ENCODE results near the gene PBXIP1. TPM values are rescaled to one million over a fixed set of nuclear protein-coding genes. Genes with fewer than 3 reads are reported as not detected.

Gene PBXIP1
- 78.2 and 81.4 TPM in 2 replicates for total RNA-seq (2014; rRNA removed; shearing (Covaris generic))
- polyA plus RNA-seq (2015; cell fraction: cytosol; rRNA removed) = 88.7 and 107 TPM in 2 replicates
- 41.9 and 49.0 TPM in 2 replicates for polyA plus RNA-seq (2015; cell fraction: nucleus; rRNA removed)

DNA sequence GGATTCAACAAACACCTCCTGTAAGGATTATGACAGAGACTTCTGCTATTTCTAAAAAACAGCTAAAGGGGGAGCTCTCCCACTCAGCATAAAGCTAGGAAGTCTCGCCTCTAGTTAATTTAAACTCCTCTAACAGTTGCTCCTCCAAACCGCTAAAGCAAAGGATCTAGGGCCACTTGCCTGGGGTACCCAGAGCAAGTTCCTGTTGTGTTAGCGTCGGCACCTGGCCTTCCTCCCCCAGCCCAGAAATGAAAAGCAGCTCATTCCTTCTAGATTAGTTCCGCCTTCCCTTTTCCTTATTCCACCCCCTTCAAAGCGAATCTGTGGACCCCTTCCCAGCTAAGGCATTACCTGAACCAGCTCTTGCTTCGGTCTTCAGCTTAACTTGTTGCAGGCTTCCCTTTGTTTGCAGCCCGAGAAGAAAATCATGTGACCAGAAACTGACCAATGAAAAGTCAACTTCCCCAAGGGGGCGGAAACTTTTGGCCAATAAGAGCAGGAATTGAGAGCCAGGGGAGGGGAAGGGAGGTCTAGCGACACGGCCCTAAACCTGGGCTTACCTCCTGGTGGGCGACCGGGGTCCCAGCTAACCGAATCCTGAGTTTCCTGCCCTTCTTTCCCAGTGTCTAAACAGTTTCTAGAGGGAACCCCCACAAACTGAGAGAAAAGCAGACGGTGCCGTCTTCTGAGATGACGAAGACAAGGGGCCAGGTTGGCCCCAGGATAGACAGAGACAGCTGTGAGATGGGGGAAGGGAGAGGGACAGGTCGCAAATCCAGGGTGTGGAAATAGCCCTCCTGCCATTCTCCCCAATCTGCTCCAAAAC is at the start of gene PBXIP1:
Gene PBXIP1, minus strand, starts transcription at position 382 of the 826 bp plus-strand sequence. CDS start 2,378 bp downstream, outside the sequence.
- in situ Hi-C loops (cut with HindIII; ENCODE audit: low pct_unique_long_range_greater_than_20kb, low sequenced_read_pairs) = no loop called here
- peak; percentile 96 for DNase-seq (ENCODE audit: low read depth, low spot score)

- no peak for DNase-seq (ENCODE audit: low read depth, low spot score)
- in situ Hi-C loops (cut with HindIII; ENCODE audit: low pct_unique_long_range_greater_than_20kb, low sequenced_read_pairs) = no loop called here
Observed at GRCh38 chr1:155005076-155006011, 49.4 kb upstream of the PBXIP1 start.

- in situ Hi-C loops (cut with HindIII; ENCODE audit: low pct_unique_long_range_greater_than_20kb, low sequenced_read_pairs) = no loop called here
- no peak for DNase-seq (ENCODE audit: low read depth, low spot score)
Observed at GRCh38 chr1:155004352-155005075, 48.6 kb upstream of the PBXIP1 start.

DNA sequence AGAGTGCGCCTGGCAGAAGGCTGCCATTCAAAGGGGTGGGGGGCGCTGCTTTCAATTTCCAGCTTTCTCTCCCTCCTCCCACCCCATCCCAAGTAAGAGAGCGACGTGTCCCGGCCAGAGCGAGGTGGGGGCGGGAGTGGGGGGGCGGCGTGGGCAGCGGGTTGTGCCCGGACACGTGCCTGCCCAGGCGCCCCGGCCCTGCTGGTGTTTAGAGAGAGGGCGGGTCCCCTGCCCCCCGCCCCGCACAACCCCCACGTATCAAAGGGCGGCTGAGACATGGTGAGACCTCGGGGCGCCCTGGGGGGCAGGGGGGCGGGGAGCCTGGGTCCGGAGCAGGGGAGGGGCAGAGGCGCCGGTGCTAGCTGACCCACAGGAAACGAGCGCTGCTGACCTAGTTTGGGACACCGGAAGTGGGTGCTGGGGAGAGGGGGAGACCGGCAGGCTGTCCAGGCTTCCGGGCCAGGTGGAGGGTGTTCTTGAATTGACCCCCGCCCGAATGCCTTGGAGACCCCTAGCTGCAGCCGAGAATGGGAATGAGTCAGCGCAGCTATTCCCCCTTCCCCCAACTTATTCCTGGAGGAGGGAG is 48.0 kb upstream of the PBXIP1 start:
- DNase-seq (ENCODE audit: low read depth, low spot score) = peak; percentile 57
- in situ Hi-C loops (cut with HindIII; ENCODE audit: low pct_unique_long_range_greater_than_20kb, low sequenced_read_pairs) = no loop called here

GRCh38 chr1:155003227-155003765 is 47.4 kb upstream of the PBXIP1 start:
- DNase-seq (ENCODE audit: low read depth, low spot score) = no peak
- in situ Hi-C loops (cut with HindIII; ENCODE audit: low pct_unique_long_range_greater_than_20kb, low sequenced_read_pairs) = no loop called here

- in situ Hi-C loops (cut with HindIII; ENCODE audit: low pct_unique_long_range_greater_than_20kb, low sequenced_read_pairs) = no loop called here
Observed at GRCh38 chr1:155002464-155003226, 46.7 kb upstream of the PBXIP1 start, which contains the start of gene ZBTB7B. Gene ZBTB7B, plus strand, starts transcription at chr1:155002802. Its CDS starts 11,859 bp downstream, at chr1:155014661.

DNA sequence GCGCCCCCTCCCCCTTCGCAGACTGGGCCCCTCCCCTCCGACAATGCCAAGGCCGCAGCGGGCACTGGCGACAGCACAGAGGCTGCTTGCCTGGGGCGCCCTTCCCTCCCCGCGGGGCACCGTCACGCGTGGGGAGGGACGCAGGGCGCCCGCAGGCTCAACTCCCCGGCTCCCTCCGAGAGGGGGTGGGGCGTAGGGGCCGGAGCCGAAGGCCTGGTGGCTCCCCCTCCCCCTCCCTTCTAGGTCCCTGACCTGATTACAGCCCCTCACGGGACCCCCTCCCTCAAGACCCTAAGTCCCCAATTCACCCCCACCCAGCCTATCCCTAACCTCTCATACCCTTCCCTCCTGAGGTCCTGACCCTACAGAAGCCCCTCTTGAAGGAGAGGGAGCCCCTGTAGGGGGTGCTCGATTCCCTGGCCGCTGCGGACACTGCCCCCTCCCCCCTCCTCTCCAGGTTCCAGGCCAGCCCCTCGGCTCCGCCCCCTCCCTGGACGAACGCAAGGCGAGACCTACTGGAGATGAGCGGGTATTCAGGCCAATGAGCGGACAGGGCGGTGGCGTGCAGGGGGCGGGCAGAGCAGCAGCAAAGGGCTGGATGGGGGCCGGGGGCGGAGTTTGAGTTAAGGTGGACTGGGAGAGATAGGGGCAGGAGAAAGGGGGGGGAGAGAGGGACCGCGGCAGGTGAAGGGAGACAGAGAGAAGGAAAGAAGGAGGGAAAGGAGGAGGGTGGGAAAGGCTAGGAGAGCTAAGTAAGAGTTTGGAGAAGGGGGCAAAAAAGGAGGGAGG is 46.0 kb upstream of the PBXIP1 start:
- peak; percentile 100 for DNase-seq (ENCODE audit: low read depth, low spot score)
- in situ Hi-C loops (cut with HindIII; ENCODE audit: low pct_unique_long_range_greater_than_20kb, low sequenced_read_pairs) = no loop called here

More at GRCh38 chr1:155002464-155003226, 46.7 kb upstream of the PBXIP1 start, which contains the start of gene ZBTB7B:
- no peak for DNase-seq (ENCODE audit: low read depth, low spot score)

GRCh38 chr1:155001425-155001674 is 45.5 kb upstream of the PBXIP1 start:
- no peak for DNase-seq (ENCODE audit: low read depth, low spot score)
- in situ Hi-C loops (cut with HindIII; ENCODE audit: low pct_unique_long_range_greater_than_20kb, low sequenced_read_pairs) = no loop called here

- peak; percentile 92 for DNase-seq (ENCODE audit: low read depth, low spot score)
- in situ Hi-C loops (cut with HindIII; ENCODE audit: low pct_unique_long_range_greater_than_20kb, low sequenced_read_pairs) = no loop called here
Observed at GRCh38 chr1:155000726-155001424, 45.0 kb upstream of the PBXIP1 start.

DNA sequence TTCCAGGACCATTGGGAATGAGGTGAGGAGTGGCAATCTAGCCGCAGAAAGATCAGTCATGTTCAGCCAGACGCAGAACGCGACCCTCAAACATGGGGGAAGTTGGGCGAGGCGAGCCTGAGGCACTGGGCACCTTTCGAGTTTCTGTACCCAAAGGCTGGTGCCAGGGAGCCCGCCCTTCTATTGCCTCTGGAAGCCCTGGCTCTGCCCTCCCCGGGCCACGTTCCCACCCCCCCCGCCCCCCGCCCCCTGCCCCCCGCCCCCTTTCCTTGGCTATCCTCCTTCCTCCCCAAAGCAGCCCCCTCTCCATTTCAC is 44.5 kb upstream of the PBXIP1 start:
- DNase-seq (ENCODE audit: low read depth, low spot score) = no peak
- in situ Hi-C loops (cut with HindIII; ENCODE audit: low pct_unique_long_range_greater_than_20kb, low sequenced_read_pairs) = no loop called here

DNA sequence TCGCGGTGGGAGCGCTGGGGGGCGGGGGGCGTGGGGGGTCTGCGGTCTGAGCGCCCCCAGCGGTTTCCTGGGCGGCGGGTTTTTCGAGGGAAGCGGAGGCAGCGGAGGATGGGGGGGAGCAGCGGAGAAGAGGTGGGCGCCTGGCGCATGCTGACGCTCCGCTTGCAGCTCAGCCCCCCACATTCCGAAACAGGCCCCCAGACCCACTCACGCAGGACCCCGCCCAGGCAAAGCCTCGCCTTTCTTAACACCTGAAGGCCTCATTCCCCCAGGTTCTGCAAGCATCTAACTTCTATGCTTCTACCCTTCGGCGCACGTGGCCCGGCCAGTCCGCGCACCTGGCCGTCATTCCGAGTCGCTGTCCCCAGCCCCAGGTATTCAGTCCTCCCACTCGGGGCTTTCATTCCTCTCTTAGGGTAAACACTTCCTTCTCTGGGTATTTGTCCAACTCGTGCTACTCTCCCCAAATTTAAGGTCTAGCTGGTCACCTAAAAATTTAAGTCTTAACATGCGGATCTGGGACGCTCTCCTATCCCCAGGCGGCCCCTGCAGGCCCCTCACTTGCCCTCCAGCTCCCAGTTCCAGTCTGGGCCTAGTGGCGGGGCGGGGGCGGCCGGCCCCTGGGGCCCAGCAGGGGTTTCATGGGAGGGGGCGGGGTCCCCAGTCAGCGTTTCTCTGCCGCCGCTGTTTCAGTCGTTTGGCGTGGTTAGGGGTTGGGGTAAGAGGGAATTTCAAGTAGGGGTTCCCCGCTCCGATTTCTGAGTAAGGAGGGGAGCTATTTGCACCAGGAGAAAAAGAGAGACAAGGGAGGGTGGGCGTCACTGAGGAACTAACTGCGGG is 43.9 kb upstream of the PBXIP1 start:
- DNase-seq (ENCODE audit: low read depth, low spot score) = no peak
- in situ Hi-C loops (cut with HindIII; ENCODE audit: low pct_unique_long_range_greater_than_20kb, low sequenced_read_pairs) = no loop called here

- in situ Hi-C loops (cut with HindIII; ENCODE audit: low pct_unique_long_range_greater_than_20kb, low sequenced_read_pairs) = no loop called here
- DNase-seq (ENCODE audit: low read depth, low spot score) = peak; percentile 92
Observed at GRCh38 chr1:154998818-154999570, 43.1 kb upstream of the PBXIP1 start.

GRCh38 chr1:154998201-154998780 is 42.4 kb upstream of the PBXIP1 start:
- DNase-seq (ENCODE audit: low read depth, low spot score) = peak; percentile 43
- in situ Hi-C loops (cut with HindIII; ENCODE audit: low pct_unique_long_range_greater_than_20kb, low sequenced_read_pairs) = no loop called here
